HepG2 (cell line): ENCODE data around the gene PLAC9. TPM values are rescaled to one million over a fixed set of nuclear protein-coding genes. Genes with fewer than 3 reads are reported as not detected.

Source experiments
- ATAC-seq: fragments of 200-7000 bp; cut with Tn5 transposase; 3 replicates; pipeline ENCODE4 v1.9.1; 2020; ENCODE audit warnings: mild to moderate bottlenecking, moderate library complexity
- BruUV-seq: library from RNA; stranded (reverse); fragments of 400-500 nt; replicated peaks from 2 replicates; lab custom pipeline; 2021; lab: Mats Ljungman, UMichigan
- CTCF ChIA-PET: fragments of 300-600 bp; formaldehyde crosslinking; extraction: SDS; loops from one replicate; lab custom pipeline; 2021; ENCODE audit warnings: low total read pairs, inconsistent platforms, low intra/inter-chr PET ratio; lab: Yijun Ruan, JAX
- POLR2A ChIA-PET: fragments of 350-600 bp; sonication (Branson Sonifier 250); formaldehyde crosslinking; loops from one replicate; lab custom pipeline; 2020; ENCODE audit warnings: antibody characterized with exemption, inconsistent platforms; lab: Yijun Ruan, JAX
- DNase-seq: peaks from one replicate; pipeline ENCODE4 v3.0.0-alpha.2; 2015; ENCODE audit warnings: low spot score
- FAIRE-seq: peaks from 3 replicates; lab custom pipeline; 2011; peaks lifted over from hg19 to GRCh38; lab: Jason Lieb, UNC
- H2AFZ ChIP-seq: one replicate; pipeline ENCODE4 v1.6.1; 2011; ENCODE audit warnings: low read length, inconsistent platforms
- H3K27ac ChIP-seq: fragments of 300-600 bp; 3 replicates; pipeline ENCODE4 v1.8.0; 2011; ENCODE audit warnings: mixed run types, mild to moderate bottlenecking, mixed read lengths, low read length, inconsistent platforms; ENCODE audit not compliant: insufficient read depth; ENCODE audit errors: extremely low read length
- H3K27me3 ChIP-seq, 2 experiments: fragments of 200-600 bp in 1 of 2; 2 replicates in 1 of 2; 3 replicates in 1 of 2; pipeline versions ENCODE4 v1.6.0 to v1.8.0; 2011; ENCODE audit warnings: low read length in 2 of 2, mild to moderate bottlenecking in 2 of 2, moderate library complexity in 2 of 2, inconsistent platforms in 1 of 2; ENCODE audit not compliant: insufficient read depth in 2 of 2, control insufficient read depth in 1 of 2
- H3K36me3 ChIP-seq, 2 experiments: fragments of 200-600 bp in 1 of 2; replicated peaks in 1 of 2; 2 replicates in 1 of 2; 3 replicates in 1 of 2; pipeline versions ENCODE4 v1.5.1 to v1.8.0; 2011; ENCODE audit warnings: low read length in 2 of 2, inconsistent platforms in 1 of 2; ENCODE audit not compliant: insufficient read depth in 2 of 2, control insufficient read depth in 1 of 2
- H3K4me1 ChIP-seq: 2 replicates; pipeline ENCODE4 v1.5.1; 2012; ENCODE audit warnings: low read length, inconsistent platforms; ENCODE audit not compliant: insufficient read depth
- H3K4me2 ChIP-seq: 2 replicates; pipeline ENCODE4 v1.6.0; 2011; ENCODE audit warnings: low read depth, low read length, inconsistent platforms
- H3K4me3 ChIP-seq, 3 experiments: fragments of 200-600 bp in 1 of 3; sonication (generic), shearing (Covaris generic) in 1 of 3; replicated peaks in 1 of 3; 2 replicates each; pipeline ENCODE4 v1.5.1; 2011 to 2016; ENCODE audit warnings: low read length in 3 of 3, inconsistent platforms in 2 of 3, low read depth in 2 of 3, mild to moderate bottlenecking in 2 of 3, control low read depth in 1 of 3, mixed read lengths in 1 of 3; ENCODE audit not compliant: insufficient read depth in 1 of 3
- H3K79me2 ChIP-seq: one replicate; pipeline ENCODE4 v1.6.1; 2011; ENCODE audit warnings: low read length, inconsistent platforms; ENCODE audit not compliant: insufficient read depth
- H3K9ac ChIP-seq: 2 replicates; pipeline ENCODE4 v1.6.0; 2011; ENCODE audit warnings: mild to moderate bottlenecking, low read depth, low read length, inconsistent platforms; ENCODE audit not compliant: insufficient read depth
- H3K9me3 ChIP-seq: 2 replicates; pipeline ENCODE4 v1.5.1; 2012; ENCODE audit warnings: mild to moderate bottlenecking, low read length
- H4K20me1 ChIP-seq: 2 replicates; pipeline ENCODE4 v1.6.0; 2011; ENCODE audit warnings: inconsistent platforms, mild to moderate bottlenecking, low read length, moderate library complexity; ENCODE audit not compliant: insufficient read depth
- DPF2 ChIP-seq: sonication (generic); formaldehyde crosslinking; IDR thresholded peaks from 2 replicates; pipeline ENCODE4 v1.4.0; 2020; ENCODE audit warnings: mild to moderate bottlenecking, low read depth, missing genetic modification reagents, borderline replicate concordance
- ESRRA ChIP-seq: sonication (generic); formaldehyde crosslinking; IDR thresholded peaks from 2 replicates; pipeline ENCODE4 v1.5.1; 2020; ENCODE audit warnings: mild to moderate bottlenecking, low read depth, missing genetic modification reagents
- HMG20B ChIP-seq: conservative IDR thresholded peaks from 2 replicates; pipeline ENCODE4 v1.6.1; 2016; ENCODE audit warnings: missing genetic modification reagents, missing compliant biosample characterization
- MAF1 ChIP-seq: sonication (generic); formaldehyde crosslinking; IDR thresholded peaks from 2 replicates; pipeline ENCODE4 v1.5.0; 2020; ENCODE audit warnings: missing genetic modification reagents, borderline replicate concordance
- NCOA5 ChIP-seq: sonication (generic); formaldehyde crosslinking; IDR thresholded peaks from 2 replicates; pipeline ENCODE4 v1.4.0; 2020; ENCODE audit warnings: missing genetic modification reagents
- SCMH1 ChIP-seq: sonication (generic); formaldehyde crosslinking; IDR thresholded peaks from 2 replicates; pipeline ENCODE4 v1.9.0; 2021; ENCODE audit warnings: missing genetic modification reagents, mild to moderate bottlenecking, borderline replicate concordance
- SRSF1 ChIP-seq: fragments of 200-400 bp; formaldehyde crosslinking; optimal IDR thresholded peaks from 2 replicates; pipeline ENCODE3; 2017; ENCODE audit warnings: mild to moderate bottlenecking, low read depth, low read length, moderate library complexity
- TBX3 ChIP-seq: fragments of 450-650 bp; IDR thresholded peaks from 2 replicates; pipeline ENCODE4 v1.6.1; 2017; ENCODE audit warnings: antibody characterized with exemption, mild to moderate bottlenecking, inconsistent platforms, borderline replicate concordance
- THAP11 ChIP-seq: IDR thresholded peaks from 2 replicates; pipeline ENCODE4 v1.6.1; 2016; ENCODE audit warnings: missing biosample characterization, missing genetic modification reagents
- ZNF44 ChIP-seq: sonication (generic); formaldehyde crosslinking; IDR thresholded peaks from 2 replicates; pipeline ENCODE4 v1.5.1; 2020; ENCODE audit warnings: mild to moderate bottlenecking, missing genetic modification reagents
- ZNF564 ChIP-seq: sonication (generic); formaldehyde crosslinking; IDR thresholded peaks from 2 replicates; pipeline ENCODE4 v1.8.1; 2023; ENCODE audit warnings: mild to moderate bottlenecking, missing genetic modification reagents
- ZNF570 ChIP-seq: sonication (generic); formaldehyde crosslinking; IDR thresholded peaks from 2 replicates; pipeline ENCODE4 v1.4.0; 2020; ENCODE audit warnings: mild to moderate bottlenecking, missing genetic modification reagents, borderline replicate concordance
- ZNF720 ChIP-seq: sonication (generic); formaldehyde crosslinking; IDR thresholded peaks from 2 replicates; pipeline ENCODE4 v1.4.0; 2020; ENCODE audit warnings: missing genetic modification reagents
- WGBS: methylation state at CpG from one replicate; pipeline ENCODE4 v1.1.6; 2017; ENCODE audit warnings: low lambda C conversion rate; 5-methylcytosine and 5-hydroxymethylcytosine counted together
- in situ Hi-C: cut with HindIII; loops from 2 replicates; pipeline ENCODE4 v1.10.0; 2017; ENCODE audit warnings: low pct_unique_long_range_greater_than_20kb; ENCODE audit not compliant: extremely low pct_ligation_motif_present
- intact Hi-C: fragments of 100-400 bp; cut with micrococcal nuclease; formaldehyde crosslinking; loops from one replicate; pipeline ENCODE4 v1.10.0; 2022; ENCODE audit not compliant: unreplicated experiment
- polyA plus RNA-seq, 8 experiments: library from polyadenylated mRNA; depleted of rRNA in 3 of 8; stranded (reverse) in 7 of 8; unstranded in 1 of 8; fragments of >200 nt; fragmentation: Illumina TruSeq in 4 of 8; extraction: Trizol in 4 of 8; gene quantifications; 2 replicates each; pipeline versions ENCODE4 v1.2.1 to v1.2.3, GENCODE V29; 2011 to 2016; ENCODE audit warnings: low read depth in 4 of 8, missing spikeins in 1 of 8, mixed read lengths in 1 of 8; ENCODE audit not compliant: insufficient read depth in 1 of 8
- total RNA-seq, 5 experiments: library from RNA; depleted of rRNA; stranded (reverse); fragments of >200 nt; fragmentation: Illumina TruSeq; extraction: Trizol; gene quantifications; 2 replicates each; pipeline ENCODE4 v1.2.3, GENCODE V29; 2016; ENCODE audit warnings: low read depth in 1 of 5
- TF ChIP-seq, protein P1 (sequence below): sonication (generic); formaldehyde crosslinking; IDR thresholded peaks from 2 replicates; pipeline ENCODE4 v1.4.0; 2020; ENCODE audit warnings: mild to moderate bottlenecking, missing genetic modification reagents
- TF ChIP-seq, protein P2 (sequence below): sonication (generic); formaldehyde crosslinking; IDR thresholded peaks from 2 replicates; pipeline ENCODE4 v1.4.0; 2020; ENCODE audit warnings: missing genetic modification reagents
- TF ChIP-seq, protein P3 (sequence below): sonication (generic); formaldehyde crosslinking; IDR thresholded peaks from 2 replicates; pipeline ENCODE4 v1.4.0; 2020; ENCODE audit warnings: mild to moderate bottlenecking, missing genetic modification reagents
- TF ChIP-seq, protein P4 (sequence below): sonication (generic); formaldehyde crosslinking; IDR thresholded peaks from 2 replicates; pipeline ENCODE4 v1.4.0; 2020; ENCODE audit warnings: missing genetic modification reagents

Gene PLAC9
- total and polyA plus RNA-seq, 2 of the 13 experiments (the other 11 are each of a cell fraction or from before 2014, with no cell fraction given), result not detected

DNA sequence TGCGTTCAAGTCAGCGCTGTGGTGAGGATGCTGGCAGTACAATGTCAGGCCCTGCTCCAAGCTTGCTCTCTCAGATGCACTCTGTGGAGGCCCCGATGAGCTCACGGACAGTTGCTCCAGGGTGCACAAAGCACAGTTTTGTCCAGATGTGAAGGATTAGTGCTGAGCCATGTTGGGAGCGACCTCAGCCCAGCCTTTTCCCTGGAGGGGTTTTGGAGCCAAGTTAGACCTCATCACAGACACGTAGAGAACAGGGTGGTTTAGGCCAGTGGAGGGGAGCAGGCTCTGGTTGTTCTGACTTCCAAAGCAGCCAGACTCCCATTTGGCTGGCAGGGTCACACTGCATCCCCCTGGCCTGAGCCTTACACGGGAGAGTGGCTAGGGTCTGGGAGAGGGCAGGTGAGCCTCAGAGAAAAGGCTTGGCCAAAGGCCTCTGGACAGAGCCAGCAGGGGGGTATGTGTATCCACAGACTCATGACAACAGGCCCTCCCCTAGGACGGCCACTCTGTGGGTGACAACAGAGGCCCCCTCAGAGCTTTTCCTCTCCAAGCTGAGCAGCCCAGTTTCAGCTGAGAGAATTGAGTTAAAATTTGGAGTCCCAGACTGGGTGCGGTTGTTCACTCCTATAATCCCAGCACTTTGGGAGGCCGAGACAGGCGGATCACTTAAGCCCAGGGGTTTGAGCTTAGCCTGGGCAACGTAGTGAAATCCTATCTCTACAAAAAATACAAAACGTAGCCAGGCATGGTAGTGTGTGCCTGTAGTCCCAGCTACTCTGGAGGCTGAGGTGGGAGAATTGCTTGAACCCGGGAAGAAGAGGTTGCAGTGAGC is 4.7 kb downstream of the PLAC9 start (continued):
- TF ChIP-seq, protein P1, sequence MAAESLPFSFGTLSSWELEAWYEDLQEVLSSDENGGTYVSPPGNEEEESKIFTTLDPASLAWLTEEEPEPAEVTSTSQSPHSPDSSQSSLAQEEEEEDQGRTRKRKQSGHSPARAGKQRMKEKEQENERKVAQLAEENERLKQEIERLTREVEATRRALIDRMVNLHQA (CRISPR knock-in tag), result no peak
- no peak for TF ChIP-seq TBX3
- no peak for TF ChIP-seq HMG20B (CRISPR knock-in tag)
- TF ChIP-seq SCMH1 (CRISPR knock-in tag), result no peak
- no peak for TF ChIP-seq NCOA5 (CRISPR knock-in tag)

DNA sequence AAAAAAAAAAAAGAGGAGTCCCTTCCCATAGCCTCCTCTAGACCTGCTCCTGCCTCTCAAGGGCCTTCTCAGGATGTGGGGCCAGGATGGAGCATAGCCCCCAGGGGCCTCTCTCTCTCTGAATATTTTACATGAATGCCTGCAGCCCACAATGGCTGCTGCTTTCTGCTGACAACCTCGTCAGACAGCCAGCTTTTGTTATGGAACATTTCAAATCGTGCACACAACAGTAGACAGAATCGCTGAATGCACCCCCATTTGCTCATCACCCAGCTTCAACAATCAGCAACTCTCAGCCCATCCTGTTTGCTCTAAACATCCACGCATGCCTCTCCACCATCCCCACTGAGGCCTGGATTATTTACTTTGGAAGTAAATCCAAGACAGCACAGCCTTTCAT is 5.4 kb downstream of the PLAC9 start:
- no peaks in the 10 kb centered on the region for H3K9me3 ChIP-seq
- WGBS, result 0% methylated on average over 2 of the region's 4 CpGs
- CTCF ChIA-PET, result no interaction called here
- H3K27me3 ChIP-seq, result peaks cover 5 to 15% of the 10 kb centered on the region in 2 experiments
- no peak overlapping the region for H3K9ac ChIP-seq
- in situ Hi-C loops, result no loop called here
- FAIRE-seq (no peak), ATAC-seq (no peak), DNase-seq (no peak)
- H4K20me1 ChIP-seq, result no peaks in the 10 kb centered on the region
- POLR2A ChIA-PET, result no interaction called here
- H3K79me2 ChIP-seq, result no peaks in the 10 kb centered on the region
- intact Hi-C loops, result no loop called here
- no peak overlapping the region for H2AFZ ChIP-seq
- H3K36me3 ChIP-seq, result no peaks in the 10 kb centered on the region
- no peak overlapping the region for H3K4me3 ChIP-seq
- H3K27ac ChIP-seq, result no peak overlapping the region
- BruUV-seq, result no TSS peak
- peaks cover 14% of the 10 kb centered on the region for H3K4me1 ChIP-seq
- H3K4me2 ChIP-seq, result no peak overlapping the region
- TF ChIP-seq DPF2 (CRISPR knock-in tag) (no peak), ZNF44 (no peak), MAF1 (CRISPR knock-in tag) (no peak), ZNF720 (no peak), SRSF1 (no peak), THAP11 (CRISPR knock-in tag) (no peak), ESRRA (no peak), ZNF564 (CRISPR knock-in tag) (no peak), ZNF570 (CRISPR knock-in tag) (no peak)
- TF ChIP-seq, protein P2, sequence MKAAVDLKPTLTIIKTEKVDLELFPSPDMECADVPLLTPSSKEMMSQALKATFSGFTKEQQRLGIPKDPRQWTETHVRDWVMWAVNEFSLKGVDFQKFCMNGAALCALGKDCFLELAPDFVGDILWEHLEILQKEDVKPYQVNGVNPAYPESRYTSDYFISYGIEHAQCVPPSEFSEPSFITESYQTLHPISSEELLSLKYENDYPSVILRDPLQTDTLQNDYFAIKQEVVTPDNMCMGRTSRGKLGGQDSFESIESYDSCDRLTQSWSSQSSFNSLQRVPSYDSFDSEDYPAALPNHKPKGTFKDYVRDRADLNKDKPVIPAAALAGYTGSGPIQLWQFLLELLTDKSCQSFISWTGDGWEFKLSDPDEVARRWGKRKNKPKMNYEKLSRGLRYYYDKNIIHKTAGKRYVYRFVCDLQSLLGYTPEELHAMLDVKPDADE, result no peak
- TF ChIP-seq, protein P3, sequence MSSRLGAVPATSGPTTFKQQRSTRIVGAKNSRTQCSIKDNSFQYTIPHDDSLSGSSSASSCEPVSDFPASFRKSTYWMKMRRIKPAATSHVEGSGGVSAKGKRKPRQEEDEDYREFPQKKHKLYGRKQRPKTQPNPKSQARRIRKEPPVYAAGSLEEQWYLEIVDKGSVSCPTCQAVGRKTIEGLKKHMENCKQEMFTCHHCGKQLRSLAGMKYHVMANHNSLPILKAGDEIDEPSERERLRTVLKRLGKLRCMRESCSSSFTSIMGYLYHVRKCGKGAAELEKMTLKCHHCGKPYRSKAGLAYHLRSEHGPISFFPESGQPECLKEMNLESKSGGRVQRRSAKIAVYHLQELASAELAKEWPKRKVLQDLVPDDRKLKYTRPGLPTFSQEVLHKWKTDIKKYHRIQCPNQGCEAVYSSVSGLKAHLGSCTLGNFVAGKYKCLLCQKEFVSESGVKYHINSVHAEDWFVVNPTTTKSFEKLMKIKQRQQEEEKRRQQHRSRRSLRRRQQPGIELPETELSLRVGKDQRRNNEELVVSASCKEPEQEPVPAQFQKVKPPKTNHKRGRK, result no peak
- TF ChIP-seq, protein P4, sequence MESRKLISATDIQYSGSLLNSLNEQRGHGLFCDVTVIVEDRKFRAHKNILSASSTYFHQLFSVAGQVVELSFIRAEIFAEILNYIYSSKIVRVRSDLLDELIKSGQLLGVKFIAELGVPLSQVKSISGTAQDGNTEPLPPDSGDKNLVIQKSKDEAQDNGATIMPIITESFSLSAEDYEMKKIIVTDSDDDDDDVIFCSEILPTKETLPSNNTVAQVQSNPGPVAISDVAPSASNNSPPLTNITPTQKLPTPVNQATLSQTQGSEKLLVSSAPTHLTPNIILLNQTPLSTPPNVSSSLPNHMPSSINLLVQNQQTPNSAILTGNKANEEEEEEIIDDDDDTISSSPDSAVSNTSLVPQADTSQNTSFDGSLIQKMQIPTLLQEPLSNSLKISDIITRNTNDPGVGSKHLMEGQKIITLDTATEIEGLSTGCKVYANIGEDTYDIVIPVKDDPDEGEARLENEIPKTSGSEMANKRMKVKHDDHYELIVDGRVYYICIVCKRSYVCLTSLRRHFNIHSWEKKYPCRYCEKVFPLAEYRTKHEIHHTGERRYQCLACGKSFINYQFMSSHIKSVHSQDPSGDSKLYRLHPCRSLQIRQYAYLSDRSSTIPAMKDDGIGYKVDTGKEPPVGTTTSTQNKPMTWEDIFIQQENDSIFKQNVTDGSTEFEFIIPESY, result no peak
